Measurements from ENCODE around the gene MIPOL1. TPM values are rescaled to one million over a fixed set of nuclear protein-coding genes. Genes with fewer than 3 reads are reported as not detected.

MIPOL1 gene
- total and polyA plus RNA-seq, 2 of the 13 experiments (the other 11 are each of a cell fraction or from before 2014, with no cell fraction given), result 8.6 to 34.2 TPM

- ChIA-PET CTCF (ENCODE audit: low intra/inter-chr PET ratio, low total read pairs) (no interaction called here), POLR2A (no interaction called here)
- Histone ChIP-seq H3K9me3 (ENCODE audit: low read length) (no peaks in the 10 kb centered on the region), H3K9ac (ENCODE audit: insufficient read depth, low read depth, low read length) (no peak overlapping the region), H2AFZ (ENCODE audit: low read length) (no peak overlapping the region), H3K4me1 (ENCODE audit: insufficient read depth, low read length) (peaks cover 47% of the 10 kb centered on the region), H3K27ac (ENCODE audit: extremely low read length, insufficient read depth, low read length) (no peak overlapping the region), H3K4me2 (ENCODE audit: low read depth, low read length) (no peak overlapping the region), H3K4me3 (replicated peaks in 1 of 3; ENCODE audit: insufficient read depth in 1 of 3, low read depth in 2 of 3, low read length in 3 of 3) (no peak overlapping the region), H3K27me3 (ENCODE audit: control insufficient read depth in 1 of 2, insufficient read depth in 2 of 2, low read length in 2 of 2) (no peaks in the 10 kb centered on the region; a peak in 1 of 5 replicates), H4K20me1 (ENCODE audit: insufficient read depth, low read length) (no peaks in the 10 kb centered on the region), H3K79me2 (ENCODE audit: insufficient read depth, low read length) (peaks cover 50% of the 10 kb centered on the region), H3K36me3 (replicated peaks in 1 of 2; ENCODE audit: control insufficient read depth in 1 of 2, insufficient read depth in 2 of 2, low read length in 2 of 2) (peaks cover 0 to 5% of the 10 kb centered on the region in 2 experiments; a peak in 2 of 5 replicates)
- in situ Hi-C loops (cut with HindIII; ENCODE audit: extremely low pct_ligation_motif_present, low pct_unique_long_range_greater_than_20kb), result no loop called here
- BruUV-seq (replicated peaks), result no TSS peak
- intact Hi-C loops (cut with micrococcal nuclease; ENCODE audit: unreplicated experiment), result loop anchor here (2.0 kb wide), 1 partner anchor 193 kb away; no protein-coding TSS in a partner anchor
- ATAC-seq (no peak), DNase-seq (ENCODE audit: low spot score) (no peak), FAIRE-seq (no peak)
- WGBS (ENCODE audit: low lambda C conversion rate), result 98% methylated on average over 40 of the region's 50 CpGs
- TF ChIP-seq, protein P1, sequence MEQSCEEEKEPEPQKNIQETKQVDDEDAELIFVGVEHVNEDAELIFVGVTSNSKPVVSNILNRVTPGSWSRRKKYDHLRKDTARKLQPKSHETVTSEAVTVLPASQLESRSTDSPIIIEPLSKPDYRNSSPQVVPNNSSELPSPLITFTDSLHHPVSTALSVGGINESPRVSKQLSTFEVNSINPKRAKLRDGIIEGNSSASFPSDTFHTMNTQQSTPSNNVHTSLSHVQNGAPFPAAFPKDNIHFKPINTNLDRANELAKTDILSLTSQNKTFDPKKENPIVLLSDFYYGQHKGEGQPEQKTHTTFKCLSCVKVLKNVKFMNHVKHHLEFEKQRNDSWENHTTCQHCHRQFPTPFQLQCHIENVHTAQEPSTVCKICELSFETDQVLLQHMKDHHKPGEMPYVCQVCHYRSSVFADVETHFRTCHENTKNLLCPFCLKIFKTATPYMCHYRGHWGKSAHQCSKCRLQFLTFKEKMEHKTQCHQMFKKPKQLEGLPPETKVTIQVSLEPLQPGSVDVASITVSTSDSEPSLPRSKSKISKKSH (CRISPR knock-in tag; IDR thresholded peaks at IDR 0.05; ENCODE audit: borderline replicate concordance), result 0 out of 2 replicates have a peak, but pooled peaks have one; percentile 15
- TF ChIP-seq ZNF230 (CRISPR knock-in tag; IDR thresholded peaks at IDR 0.05), result 0 out of 2 replicates have a peak, but pooled peaks have one; percentile 15
- no peak for TF ChIP-seq ZNF30 (CRISPR knock-in tag; IDR thresholded peaks at IDR 0.05)
- TF ChIP-seq ZNF552 (CRISPR knock-in tag; IDR thresholded peaks at IDR 0.05; ENCODE audit: borderline replicate concordance), result no peak
- peak; percentile 69 for TF ChIP-seq AGO2 (optimal IDR thresholded peaks at IDR 0.05; ENCODE audit: low read depth, low read length)
- peak; percentile 58 for TF ChIP-seq AGO1 (IDR thresholded peaks at IDR 0.05; ENCODE audit: low read depth, low read length, poor library complexity, severe bottlenecking)
- TF ChIP-seq ATM (IDR thresholded peaks at IDR 0.05; ENCODE audit: borderline replicate concordance), result no peak
- TF ChIP-seq HIVEP1 (CRISPR knock-in tag; IDR thresholded peaks at IDR 0.05), result 0 out of 2 replicates have a peak, but pooled peaks have one; percentile 43
- no peak for TF ChIP-seq ZIK1 (CRISPR knock-in tag; IDR thresholded peaks at IDR 0.05; ENCODE audit: borderline replicate concordance, low read depth)
- TF ChIP-seq ETV6 (CRISPR knock-in tag; conservative IDR thresholded peaks at IDR 0.05), result no peak
- TF ChIP-seq, protein P2, sequence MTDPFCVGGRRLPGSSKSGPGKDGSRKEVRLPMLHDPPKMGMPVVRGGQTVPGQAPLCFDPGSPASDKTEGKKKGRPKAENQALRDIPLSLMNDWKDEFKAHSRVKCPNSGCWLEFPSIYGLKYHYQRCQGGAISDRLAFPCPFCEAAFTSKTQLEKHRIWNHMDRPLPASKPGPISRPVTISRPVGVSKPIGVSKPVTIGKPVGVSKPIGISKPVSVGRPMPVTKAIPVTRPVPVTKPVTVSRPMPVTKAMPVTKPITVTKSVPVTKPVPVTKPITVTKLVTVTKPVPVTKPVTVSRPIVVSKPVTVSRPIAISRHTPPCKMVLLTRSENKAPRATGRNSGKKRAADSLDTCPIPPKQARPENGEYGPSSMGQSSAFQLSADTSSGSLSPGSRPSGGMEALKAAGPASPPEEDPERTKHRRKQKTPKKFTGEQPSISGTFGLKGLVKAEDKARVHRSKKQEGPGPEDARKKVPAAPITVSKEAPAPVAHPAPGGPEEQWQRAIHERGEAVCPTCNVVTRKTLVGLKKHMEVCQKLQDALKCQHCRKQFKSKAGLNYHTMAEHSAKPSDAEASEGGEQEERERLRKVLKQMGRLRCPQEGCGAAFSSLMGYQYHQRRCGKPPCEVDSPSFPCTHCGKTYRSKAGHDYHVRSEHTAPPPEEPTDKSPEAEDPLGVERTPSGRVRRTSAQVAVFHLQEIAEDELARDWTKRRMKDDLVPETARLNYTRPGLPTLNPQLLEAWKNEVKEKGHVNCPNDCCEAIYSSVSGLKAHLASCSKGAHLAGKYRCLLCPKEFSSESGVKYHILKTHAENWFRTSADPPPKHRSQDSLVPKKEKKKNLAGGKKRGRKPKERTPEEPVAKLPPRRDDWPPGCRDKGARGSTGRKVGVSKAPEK (CRISPR knock-in tag; IDR thresholded peaks at IDR 0.05; ENCODE audit: borderline replicate concordance), result no peak
- TF ChIP-seq KDM4B (CRISPR knock-in tag; IDR thresholded peaks at IDR 0.05), result no peak
- peak; percentile 38; the same call in 1 of the 2 replicates for TF ChIP-seq KDM5B (CRISPR knock-in tag; IDR thresholded peaks at IDR 0.05; ENCODE audit: borderline replicate concordance)
- 0 out of 2 replicates have a peak, but pooled peaks have one; percentile 12 for TF ChIP-seq ZFX (CRISPR knock-in tag; IDR thresholded peaks at IDR 0.05; ENCODE audit: low read depth)
- TF ChIP-seq NFKBIZ (CRISPR knock-in tag; IDR thresholded peaks at IDR 0.05), result no peak
- TF ChIP-seq GPBP1L1 (CRISPR knock-in tag; IDR thresholded peaks at IDR 0.05), result no peak
Measured at GRCh38 chr14:37597914-37598746, 400.4 kb downstream of the MIPOL1 start.
